PC-9 (cell line): ENCODE results near the gene STXBP3. TPM values are rescaled to one million over a fixed set of nuclear protein-coding genes. Genes with fewer than 3 reads are reported as not detected.

Experiments
- BruUV-seq: library from RNA; stranded (reverse); fragments of 400-500 nt; replicated peaks from 2 replicates; lab custom pipeline; 2021; lab: Mats Ljungman, UMichigan
- CTCF ChIA-PET: fragments of 300-600 bp; sonication (Branson Sonifier 250); formaldehyde crosslinking; loops from one replicate; lab custom pipeline; 2022; ENCODE audit warnings: antibody characterized with exemption; lab: Charles Lee
- POLR2A ChIA-PET: fragments of 300-600 bp; sonication (Branson Sonifier 250); formaldehyde crosslinking; loops from one replicate; lab custom pipeline; 2022; ENCODE audit warnings: antibody characterized with exemption; ENCODE audit not compliant: unreplicated experiment; lab: Charles Lee
- DNase-seq, 2 experiments: peaks; one replicate each; pipeline versions ENCODE4 v3.0.0 to v3.0.0-alpha.2; 2015 to 2022; ENCODE audit warnings: mixed read lengths in 1 of 2
- H2AFZ ChIP-seq: fragments of 200-600 bp; sonication (generic); 2 replicates; pipeline ENCODE4 v1.8.1; 2017; ENCODE audit warnings: antibody characterized with exemption
- H3F3A ChIP-seq: fragments of 200-600 bp; sonication (generic); 2 replicates; pipeline ENCODE4 v1.8.1; 2017; ENCODE audit warnings: antibody characterized with exemption, mild to moderate bottlenecking, low read depth; ENCODE audit not compliant: insufficient read depth
- H3K27ac ChIP-seq: fragments of 200-600 bp; sonication (generic); 2 replicates; pipeline ENCODE4 v1.6.1; 2016; ENCODE audit warnings: mixed run types
- H3K27me3 ChIP-seq: fragments of 200-600 bp; sonication (generic); 2 replicates; pipeline ENCODE4 v1.6.1; 2016; ENCODE audit warnings: low read depth, mixed run types; ENCODE audit not compliant: insufficient read depth
- H3K36me3 ChIP-seq: fragments of 200-600 bp; sonication (generic); 2 replicates; pipeline ENCODE4 v1.6.1; 2016; ENCODE audit warnings: low read depth, mixed run types
- H3K4me1 ChIP-seq: fragments of 200-600 bp; sonication (generic); replicated peaks from 2 replicates; pipeline ENCODE4 v1.6.1; 2016; ENCODE audit warnings: mixed run types; ENCODE audit not compliant: insufficient read depth
- H3K4me2 ChIP-seq: fragments of 200-600 bp; sonication (generic); 2 replicates; pipeline ENCODE4 v1.6.1; 2017; ENCODE audit warnings: mixed run types
- H3K4me3 ChIP-seq: fragments of 200-600 bp; sonication (generic); 2 replicates; pipeline ENCODE4 v1.6.1; 2016; ENCODE audit warnings: mixed run types
- H3K79me2 ChIP-seq: fragments of 200-600 bp; sonication (generic); 2 replicates; pipeline ENCODE4 v1.6.1; 2017; ENCODE audit warnings: low read depth, mixed run types
- H3K9me2 ChIP-seq: fragments of 200-600 bp; sonication (generic); 2 replicates; pipeline ENCODE4 v1.8.1; 2017; ENCODE audit warnings: mild to moderate bottlenecking; ENCODE audit not compliant: insufficient read depth
- H3K9me3 ChIP-seq: fragments of 200-600 bp; sonication (generic); 2 replicates; pipeline ENCODE4 v1.8.1; 2016; ENCODE audit warnings: low read depth; ENCODE audit not compliant: insufficient read depth
- H4K20me1 ChIP-seq: fragments of 200-600 bp; sonication (generic); 2 replicates; pipeline ENCODE4 v1.8.1; 2017; ENCODE audit not compliant: insufficient read depth
- CTCF ChIP-seq: fragments of 200-600 bp; sonication (generic); conservative IDR thresholded peaks from 2 replicates; pipeline ENCODE4 v1.6.1; 2017; ENCODE audit warnings: mixed run types, antibody characterized with exemption, mild to moderate bottlenecking, moderate library complexity
- EZH2 ChIP-seq: fragments of 200-600 bp; sonication (generic); IDR thresholded peaks from 2 replicates; pipeline ENCODE4 v1.8.0; 2017; ENCODE audit warnings: antibody characterized with exemption, low read depth
- intact Hi-C: fragments of 100-400 bp; cut with micrococcal nuclease; formaldehyde crosslinking; loops from one replicate; pipeline ENCODE4 v1.10.0; 2022; ENCODE audit not compliant: unreplicated experiment
- total RNA-seq: library from RNA; stranded (reverse); gene quantifications from 2 replicates; pipeline ENCODE4 v1.2.3, GENCODE V29; 2021

Gene STXBP3
- total RNA-seq, 1 experiment from 2014 or later, result 37.0 TPM

- Histone ChIP-seq H3K9me3 (no peaks in the 10 kb centered on the region), H3K27ac (no peak overlapping the region), H3K4me1 (no peaks in the 10 kb centered on the region), H3K4me2 (no peak overlapping the region), H4K20me1 (no peaks in the 10 kb centered on the region), H3K27me3 (no peaks in the 10 kb centered on the region), H3K36me3 (0 out of 2 replicates have a peak, but pooled peaks cover 3% of the 10 kb centered on the region), H3F3A (no peaks in the 10 kb centered on the region), H2AFZ (no peak overlapping the region), H3K4me3 (no peak overlapping the region), H3K79me2 (no peaks in the 10 kb centered on the region), H3K9me2 (no peaks in the 10 kb centered on the region; the same call in 1 of the 2 replicates)
- DNase-seq, result no peak
- BruUV-seq, result no TSS peak
- TF ChIP-seq EZH2 (no peak), CTCF (no peak)
- intact Hi-C loops, result no loop called here
- POLR2A ChIA-PET, result no interaction called here
- CTCF ChIA-PET, result interaction anchor here (0.6 to 0.7 kb wide), 2 partner anchors 10 to 271 kb away, joined by 3 to 5 read pairs; a partner anchor contains a TSS
Observed at GRCh38 chr1:108841703-108842102, 95.2 kb downstream of the STXBP3 start.

GRCh38 chr1:108842525-108843181 is 96.2 kb downstream of the STXBP3 start:
- no peak overlapping the region for H2AFZ ChIP-seq
- H3K4me2 ChIP-seq, result no peak overlapping the region
- ChIA-PET POLR2A (no interaction called here), CTCF (no interaction called here)
- no peaks in the 10 kb centered on the region; the same call in 1 of the 2 replicates for H3K9me2 ChIP-seq
- H3K79me2 ChIP-seq, result no peaks in the 10 kb centered on the region
- H3K27ac ChIP-seq, result no peak overlapping the region
- no peaks in the 10 kb centered on the region for H3K4me1 ChIP-seq
- no peak for DNase-seq
- no peaks in the 10 kb centered on the region for H4K20me1 ChIP-seq
- no peaks in the 10 kb centered on the region for H3K9me3 ChIP-seq
- no peak overlapping the region for H3K4me3 ChIP-seq
- no peaks in the 10 kb centered on the region for H3K27me3 ChIP-seq
- no TSS peak for BruUV-seq
- intact Hi-C loops, result no loop called here
- no peaks in the 10 kb centered on the region for H3F3A ChIP-seq
- TF ChIP-seq EZH2, result no peak
- no peak for TF ChIP-seq CTCF
- H3K36me3 ChIP-seq, result 0 out of 2 replicates have a peak, but pooled peaks cover 3% of the 10 kb centered on the region

GRCh38 chr1:108843390-108844137 is 97.1 kb downstream of the STXBP3 start:
- CTCF ChIA-PET, result interaction anchor here (0.6 kb wide), 2 partner anchors 22 to 29 kb away, joined by 4 to 6 read pairs; no protein-coding TSS in a partner anchor

More at GRCh38 chr1:108843390-108844137, 97.1 kb downstream of the STXBP3 start:
- H3K27me3 ChIP-seq, result no peaks in the 10 kb centered on the region
- no peaks in the 10 kb centered on the region for H3K79me2 ChIP-seq
- no peak for TF ChIP-seq EZH2
- no peak for TF ChIP-seq CTCF
- no peaks in the 10 kb centered on the region; the same call in 1 of the 2 replicates for H3K9me2 ChIP-seq
- DNase-seq, result no peak
- POLR2A ChIA-PET, result no interaction called here
- H3K4me3 ChIP-seq, result no peak overlapping the region
- H4K20me1 ChIP-seq, result no peaks in the 10 kb centered on the region
- no peaks in the 10 kb centered on the region for H3K4me1 ChIP-seq
- H3K36me3 ChIP-seq, result no peaks in the 10 kb centered on the region
- no peak overlapping the region for H2AFZ ChIP-seq
- H3K9me3 ChIP-seq, result no peaks in the 10 kb centered on the region
- intact Hi-C loops, result no loop called here
- H3K27ac ChIP-seq, result no peak overlapping the region
- BruUV-seq, result no TSS peak
- H3F3A ChIP-seq, result no peaks in the 10 kb centered on the region
- H3K4me2 ChIP-seq, result no peak overlapping the region
